ENCODE results near the gene ST13.

- TF ChIP-seq, protein P1, sequence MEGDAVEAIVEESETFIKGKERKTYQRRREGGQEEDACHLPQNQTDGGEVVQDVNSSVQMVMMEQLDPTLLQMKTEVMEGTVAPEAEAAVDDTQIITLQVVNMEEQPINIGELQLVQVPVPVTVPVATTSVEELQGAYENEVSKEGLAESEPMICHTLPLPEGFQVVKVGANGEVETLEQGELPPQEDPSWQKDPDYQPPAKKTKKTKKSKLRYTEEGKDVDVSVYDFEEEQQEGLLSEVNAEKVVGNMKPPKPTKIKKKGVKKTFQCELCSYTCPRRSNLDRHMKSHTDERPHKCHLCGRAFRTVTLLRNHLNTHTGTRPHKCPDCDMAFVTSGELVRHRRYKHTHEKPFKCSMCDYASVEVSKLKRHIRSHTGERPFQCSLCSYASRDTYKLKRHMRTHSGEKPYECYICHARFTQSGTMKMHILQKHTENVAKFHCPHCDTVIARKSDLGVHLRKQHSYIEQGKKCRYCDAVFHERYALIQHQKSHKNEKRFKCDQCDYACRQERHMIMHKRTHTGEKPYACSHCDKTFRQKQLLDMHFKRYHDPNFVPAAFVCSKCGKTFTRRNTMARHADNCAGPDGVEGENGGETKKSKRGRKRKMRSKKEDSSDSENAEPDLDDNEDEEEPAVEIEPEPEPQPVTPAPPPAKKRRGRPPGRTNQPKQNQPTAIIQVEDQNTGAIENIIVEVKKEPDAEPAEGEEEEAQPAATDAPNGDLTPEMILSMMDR (IDR thresholded peaks at IDR 0.05; ENCODE audit: poor library complexity), result no peak
- TF ChIP-seq EZH2 (IDR thresholded peaks at IDR 0.05; ENCODE audit: borderline replicate concordance) (no peak), EZH2phosphoT487 (IDR thresholded peaks at IDR 0.05; ENCODE audit: low read depth, severe bottlenecking, unreplicated experiment) (no peak)
Measured at GRCh38 chr22:40855071-40855978, 1.1 kb downstream of the ST13 start.

All from hepatocyte (in vitro differentiated cells).